Measurements from ENCODE around the gene TUBA4B.

- TF ChIP-seq POLR2A (IDR thresholded peaks at IDR 0.05) (no peak), CTCF (IDR thresholded peaks at IDR 0.05) (no peak)
These were observed 38.4 kb downstream of the TUBA4B start for GRCh38 chr2:219291394-219291793.

Data from upper lobe of left lung (tissue), 4 donors.